GM19240 (cell line): ENCODE data around the gene FAM78B.

Experiments
- DNase-seq: peaks from one replicate; pipeline ENCODE4 v3.0.0; 2011; ENCODE audit warnings: low spot score; ENCODE audit not compliant: insufficient read length

FAM78B gene

GRCh38 chr1:166069390-166069789 lies 97.4 kb downstream of the FAM78B start:
- no peak for DNase-seq

- no peak for DNase-seq
Observed at GRCh38 chr1:166066107-166066506, 100.7 kb downstream of the FAM78B start.

- no peak for DNase-seq
Observed at GRCh38 chr1:166064951-166065350, 101.8 kb downstream of the FAM78B start.

- no peak for DNase-seq
Observed at GRCh38 chr1:166064313-166064926, 102.4 kb downstream of the FAM78B start.

- no peak for DNase-seq
Observed at GRCh38 chr1:166063701-166064100, 103.1 kb downstream of the FAM78B start.

- no peak for DNase-seq
Observed at GRCh38 chr1:166062421-166063070, 104.3 kb downstream of the FAM78B start.

- DNase-seq: no peak
Observed at GRCh38 chr1:166057650-166058049, 109.2 kb downstream of the FAM78B start.

- no peak for DNase-seq
Observed at GRCh38 chr1:166053395-166053794, 113.4 kb downstream of the FAM78B start.

GRCh38 chr1:166040202-166040997 lies 126.4 kb downstream of the FAM78B start:
- no peak for DNase-seq

- no peak for DNase-seq
Observed at GRCh38 chr1:166039436-166040201, 127.2 kb downstream of the FAM78B start.

GRCh38 chr1:166036092-166036491 lies 130.7 kb downstream of the FAM78B start:
- DNase-seq: no peak

GRCh38 chr1:166032572-166033371 lies 134.0 kb downstream of the FAM78B start:
- no peak for DNase-seq

GRCh38 chr1:166031932-166032571 lies 134.7 kb downstream of the FAM78B start:
- DNase-seq: no peak

- no peak for DNase-seq
Observed at GRCh38 chr1:166029196-166029945, 137.4 kb downstream of the FAM78B start.

GRCh38 chr1:166026555-166026954 lies 140.2 kb downstream of the FAM78B start:
- no peak for DNase-seq

- DNase-seq: no peak
Observed at GRCh38 chr1:166026143-166026542, 140.7 kb downstream of the FAM78B start.

- DNase-seq: no peak
Observed at GRCh38 chr1:166020210-166020609, 146.6 kb downstream of the FAM78B start.
